Amniotic epithelial cell (primary cell): ENCODE data around the gene MEF2A.
"Not testable (repeated sequence)": the region's sequence is repeated elsewhere in the genome, so short reads cannot be mapped to it uniquely, and the experiment has no call there.

Source experiments
- DNase-seq: peaks from one replicate; pipeline ENCODE4 v3.0.0-alpha.2; 2010; ENCODE audit warnings: low read depth

MEF2A gene

GRCh38 chr15:99565299-99566156 lies at the start of gene MEF2A:
MEF2A (plus strand) TSS chr15:99565984; CDS start chr15:99633120, 67,136 bp downstream.
- DNase-seq = peak; percentile 94

GRCh38 chr15:99518191-99518590 lies 47.6 kb upstream of the MEF2A start:
- no peak for DNase-seq

GRCh38 chr15:99519366-99519765 lies 46.4 kb upstream of the MEF2A start:
- DNase-seq = not testable (repeated sequence)

- no peak for DNase-seq
Observed at GRCh38 chr15:99522288-99522687, 43.5 kb upstream of the MEF2A start.

- no peak for DNase-seq
Observed at GRCh38 chr15:99526176-99526575, 39.6 kb upstream of the MEF2A start.

GRCh38 chr15:99526671-99527070 lies 39.1 kb upstream of the MEF2A start:
- no peak for DNase-seq

- peak; percentile 35 for DNase-seq
Observed at GRCh38 chr15:99536422-99537040, 29.3 kb upstream of the MEF2A start.

- DNase-seq = no peak
Observed at GRCh38 chr15:99537344-99537743, 28.4 kb upstream of the MEF2A start.

- DNase-seq = no peak
Observed at GRCh38 chr15:99538261-99538660, 27.5 kb upstream of the MEF2A start.

- DNase-seq = peak; percentile 65
Observed at GRCh38 chr15:99542828-99543227, 23.0 kb upstream of the MEF2A start.

- DNase-seq = no peak
Observed at GRCh38 chr15:99545605-99546004, 20.2 kb upstream of the MEF2A start.

- no peak for DNase-seq
Observed at GRCh38 chr15:99546441-99547100, 19.2 kb upstream of the MEF2A start.

GRCh38 chr15:99547517-99547916 lies 18.3 kb upstream of the MEF2A start:
- no peak for DNase-seq

GRCh38 chr15:99550077-99550476 lies 15.7 kb upstream of the MEF2A start:
- DNase-seq = no peak

GRCh38 chr15:99552111-99552510 lies 13.7 kb upstream of the MEF2A start:
- DNase-seq = no peak

- no peak for DNase-seq
Observed at GRCh38 chr15:99554880-99555488, 10.8 kb upstream of the MEF2A start.

GRCh38 chr15:99556011-99556410 lies 9.8 kb upstream of the MEF2A start:
- DNase-seq = no peak

GRCh38 chr15:99556578-99556977 lies 9.2 kb upstream of the MEF2A start:
- DNase-seq = no peak

- DNase-seq = no peak
Observed at GRCh38 chr15:99558084-99558483, 7.7 kb upstream of the MEF2A start.

GRCh38 chr15:99558571-99558970 lies 7.2 kb upstream of the MEF2A start:
- DNase-seq = no peak

- no peak for DNase-seq
Observed at GRCh38 chr15:99561476-99562230, 4.1 kb upstream of the MEF2A start.

GRCh38 chr15:99562238-99562637 lies 3.5 kb upstream of the MEF2A start:
- no peak for DNase-seq
